ENCODE results near the gene CD36.

Gene CD36

GRCh38 chr7:80635533-80635932 is 2.9 kb upstream of the CD36 start:
- H3K56ac ChIP-seq (ENCODE audit: low read length), result no peak overlapping the region
- no CpG with 5 or more reads among the region's 1 CpG for WGBS (ENCODE audit: extremely low coverage, insufficient coverage, low lambda C conversion rate)

GRCh38 chr7:80635998-80636397 is 2.4 kb upstream of the CD36 start:
- H4K5ac ChIP-seq (ENCODE audit: low read length), result no peak overlapping the region
- no peaks in the 10 kb centered on the region for H3K79me1 ChIP-seq (ENCODE audit: low read length)
- H3K4me1 ChIP-seq (ENCODE audit: control insufficient read depth, low read depth, low read length), result no peaks in the 10 kb centered on the region
- no peak overlapping the region for H2AK5ac ChIP-seq (ENCODE audit: low read length)
- no peak overlapping the region for H3K56ac ChIP-seq (ENCODE audit: low read length)
- no peak for DNase-seq
- no peak overlapping the region for H3K9ac ChIP-seq (ENCODE audit: low read length)
- H2BK15ac ChIP-seq (replicated peaks; ENCODE audit: low read depth), result no peak overlapping the region
- H4K8ac ChIP-seq (ENCODE audit: low read depth, low read length), result no peak overlapping the region
- no peak overlapping the region for H3K23ac ChIP-seq (ENCODE audit: low read length)
- H3K4me3 ChIP-seq (ENCODE audit: low read length), result no peak overlapping the region
- no peak overlapping the region for H3K27ac ChIP-seq (ENCODE audit: low read depth, low read length)
- no CpG with 5 or more reads among the region's 2 CpGs for WGBS (ENCODE audit: extremely low coverage, insufficient coverage, low lambda C conversion rate)
- H3K4me2 ChIP-seq (ENCODE audit: low read length), result no peak overlapping the region
- H2BK5ac ChIP-seq (ENCODE audit: low read length), result no peak overlapping the region
- H2BK120ac ChIP-seq (ENCODE audit: low read depth, low read length), result no peak overlapping the region
- no peaks in the 10 kb centered on the region for H3K27me3 ChIP-seq (ENCODE audit: insufficient read depth, low read length, poor library complexity)
- H3K4ac ChIP-seq (ENCODE audit: low read depth, low read length), result no peak overlapping the region
- no peak overlapping the region for H3K18ac ChIP-seq (ENCODE audit: low read length)
- no peaks in the 10 kb centered on the region for H3K36me3 ChIP-seq (ENCODE audit: control insufficient read depth, insufficient read depth, low read length)
- no peaks in the 10 kb centered on the region for H3K79me2 ChIP-seq (ENCODE audit: control insufficient read depth, insufficient read depth, low read length)

More at GRCh38 chr7:80635533-80635932, 2.9 kb upstream of the CD36 start:
- Histone ChIP-seq H3K4me1 (ENCODE audit: control insufficient read depth, low read depth, low read length) (no peaks in the 10 kb centered on the region), H3K18ac (ENCODE audit: low read length) (no peak overlapping the region), H2BK5ac (ENCODE audit: low read length) (no peak overlapping the region), H4K5ac (ENCODE audit: low read length) (no peak overlapping the region), H2BK15ac (replicated peaks; ENCODE audit: low read depth) (no peak overlapping the region), H3K36me3 (ENCODE audit: control insufficient read depth, insufficient read depth, low read length) (no peaks in the 10 kb centered on the region), H2AK5ac (ENCODE audit: low read length) (no peak overlapping the region), H2BK120ac (ENCODE audit: low read depth, low read length) (no peak overlapping the region), H3K4me3 (ENCODE audit: low read length) (no peak overlapping the region), H3K79me1 (ENCODE audit: low read length) (no peaks in the 10 kb centered on the region), H4K8ac (ENCODE audit: low read depth, low read length) (no peak overlapping the region), H3K4me2 (ENCODE audit: low read length) (no peak overlapping the region), H3K27me3 (ENCODE audit: insufficient read depth, low read length, poor library complexity) (no peaks in the 10 kb centered on the region), H3K27ac (ENCODE audit: low read depth, low read length) (no peak overlapping the region), H3K23ac (ENCODE audit: low read length) (no peak overlapping the region), H3K79me2 (ENCODE audit: control insufficient read depth, insufficient read depth, low read length) (no peaks in the 10 kb centered on the region), H3K9ac (ENCODE audit: low read length) (no peak overlapping the region), H3K4ac (ENCODE audit: low read depth, low read length) (no peak overlapping the region)
- DNase-seq, result no peak

GRCh38 chr7:80636709-80637108 is 1.7 kb upstream of the CD36 start:
- Histone ChIP-seq H3K27ac (ENCODE audit: low read depth, low read length) (no peak overlapping the region), H3K27me3 (ENCODE audit: insufficient read depth, low read length, poor library complexity) (no peaks in the 10 kb centered on the region), H3K23ac (ENCODE audit: low read length) (no peak overlapping the region), H4K5ac (ENCODE audit: low read length) (no peak overlapping the region), H3K79me2 (ENCODE audit: control insufficient read depth, insufficient read depth, low read length) (no peaks in the 10 kb centered on the region), H3K9ac (ENCODE audit: low read length) (no peak overlapping the region), H3K4ac (ENCODE audit: low read depth, low read length) (no peak overlapping the region), H3K18ac (ENCODE audit: low read length) (no peak overlapping the region), H4K8ac (ENCODE audit: low read depth, low read length) (no peak overlapping the region), H2BK5ac (ENCODE audit: low read length) (no peak overlapping the region), H3K4me1 (ENCODE audit: control insufficient read depth, low read depth, low read length) (no peaks in the 10 kb centered on the region), H3K56ac (ENCODE audit: low read length) (no peak overlapping the region), H2AK5ac (ENCODE audit: low read length) (no peak overlapping the region), H2BK15ac (replicated peaks; ENCODE audit: low read depth) (no peak overlapping the region), H3K79me1 (ENCODE audit: low read length) (no peaks in the 10 kb centered on the region), H2BK120ac (ENCODE audit: low read depth, low read length) (no peak overlapping the region), H3K4me3 (ENCODE audit: low read length) (no peak overlapping the region), H3K4me2 (ENCODE audit: low read length) (no peak overlapping the region), H3K36me3 (ENCODE audit: control insufficient read depth, insufficient read depth, low read length) (no peaks in the 10 kb centered on the region)
- no peak for DNase-seq
- no CpG with 5 or more reads among the region's 1 CpG for WGBS (ENCODE audit: extremely low coverage, insufficient coverage, low lambda C conversion rate)

GRCh38 chr7:80637454-80637853 is 988 bp upstream of the CD36 start:
- Histone ChIP-seq H3K4me3 (ENCODE audit: low read length) (no peak overlapping the region), H4K5ac (ENCODE audit: low read length) (no peak overlapping the region), H2BK5ac (ENCODE audit: low read length) (no peak overlapping the region), H2BK15ac (replicated peaks; ENCODE audit: low read depth) (no peak overlapping the region), H3K27ac (ENCODE audit: low read depth, low read length) (no peak overlapping the region), H3K4me2 (ENCODE audit: low read length) (no peak overlapping the region), H4K8ac (ENCODE audit: low read depth, low read length) (no peak overlapping the region), H3K18ac (ENCODE audit: low read length) (no peak overlapping the region), H3K79me2 (ENCODE audit: control insufficient read depth, insufficient read depth, low read length) (no peaks in the 10 kb centered on the region), H3K9ac (ENCODE audit: low read length) (no peak overlapping the region), H3K4ac (ENCODE audit: low read depth, low read length) (no peak overlapping the region), H3K27me3 (ENCODE audit: insufficient read depth, low read length, poor library complexity) (no peaks in the 10 kb centered on the region), H2BK120ac (ENCODE audit: low read depth, low read length) (no peak overlapping the region), H3K56ac (ENCODE audit: low read length) (no peak overlapping the region), H3K36me3 (ENCODE audit: control insufficient read depth, insufficient read depth, low read length) (no peaks in the 10 kb centered on the region), H2AK5ac (ENCODE audit: low read length) (no peak overlapping the region), H3K79me1 (ENCODE audit: low read length) (no peaks in the 10 kb centered on the region), H3K4me1 (ENCODE audit: control insufficient read depth, low read depth, low read length) (no peaks in the 10 kb centered on the region), H3K23ac (ENCODE audit: low read length) (no peak overlapping the region)
- no peak for DNase-seq
- no CpG with 5 or more reads among the region's 2 CpGs for WGBS (ENCODE audit: extremely low coverage, insufficient coverage, low lambda C conversion rate)

GRCh38 chr7:80639011-80639410 is 569 bp downstream of the CD36 start:
- H2BK15ac ChIP-seq (replicated peaks; ENCODE audit: low read depth), result no peak overlapping the region
- H3K27me3 ChIP-seq (ENCODE audit: insufficient read depth, low read length, poor library complexity), result no peaks in the 10 kb centered on the region
- no peaks in the 10 kb centered on the region for H3K4me1 ChIP-seq (ENCODE audit: control insufficient read depth, low read depth, low read length)
- no peaks in the 10 kb centered on the region for H3K36me3 ChIP-seq (ENCODE audit: control insufficient read depth, insufficient read depth, low read length)
- no peak for DNase-seq
- H2AK5ac ChIP-seq (ENCODE audit: low read length), result no peak overlapping the region
- H3K9ac ChIP-seq (ENCODE audit: low read length), result no peak overlapping the region
- no peak overlapping the region for H4K8ac ChIP-seq (ENCODE audit: low read depth, low read length)
- no peak overlapping the region for H3K18ac ChIP-seq (ENCODE audit: low read length)
- no peak overlapping the region for H3K4me3 ChIP-seq (ENCODE audit: low read length)
- no peak overlapping the region for H3K56ac ChIP-seq (ENCODE audit: low read length)
- no peak overlapping the region for H3K23ac ChIP-seq (ENCODE audit: low read length)
- no peaks in the 10 kb centered on the region for H3K79me1 ChIP-seq (ENCODE audit: low read length)
- no peak overlapping the region for H3K4ac ChIP-seq (ENCODE audit: low read depth, low read length)
- H3K27ac ChIP-seq (ENCODE audit: low read depth, low read length), result no peak overlapping the region
- no peak overlapping the region for H2BK120ac ChIP-seq (ENCODE audit: low read depth, low read length)
- H3K79me2 ChIP-seq (ENCODE audit: control insufficient read depth, insufficient read depth, low read length), result no peaks in the 10 kb centered on the region
- no peak overlapping the region for H3K4me2 ChIP-seq (ENCODE audit: low read length)
- no peak overlapping the region for H2BK5ac ChIP-seq (ENCODE audit: low read length)
- no peak overlapping the region for H4K5ac ChIP-seq (ENCODE audit: low read length)

- H4K5ac ChIP-seq (ENCODE audit: low read length), result no peak overlapping the region
- H3K4me3 ChIP-seq (ENCODE audit: low read length), result no peak overlapping the region
- H3K79me2 ChIP-seq (ENCODE audit: control insufficient read depth, insufficient read depth, low read length), result no peaks in the 10 kb centered on the region
- H3K4me2 ChIP-seq (ENCODE audit: low read length), result no peak overlapping the region
- no peak overlapping the region for H2BK120ac ChIP-seq (ENCODE audit: low read depth, low read length)
- no peak overlapping the region for H3K9ac ChIP-seq (ENCODE audit: low read length)
- H3K23ac ChIP-seq (ENCODE audit: low read length), result no peak overlapping the region
- H2AK5ac ChIP-seq (ENCODE audit: low read length), result no peak overlapping the region
- no peak overlapping the region for H2BK15ac ChIP-seq (replicated peaks; ENCODE audit: low read depth)
- no peak overlapping the region for H2BK5ac ChIP-seq (ENCODE audit: low read length)
- WGBS (ENCODE audit: extremely low coverage, insufficient coverage, low lambda C conversion rate), result no CpG with 5 or more reads among the region's 1 CpG
- H3K27ac ChIP-seq (ENCODE audit: low read depth, low read length), result no peak overlapping the region
- no peaks in the 10 kb centered on the region for H3K4me1 ChIP-seq (ENCODE audit: control insufficient read depth, low read depth, low read length)
- no peak for DNase-seq
- no peaks in the 10 kb centered on the region for H3K36me3 ChIP-seq (ENCODE audit: control insufficient read depth, insufficient read depth, low read length)
- no peak overlapping the region for H3K56ac ChIP-seq (ENCODE audit: low read length)
- no peak overlapping the region for H3K4ac ChIP-seq (ENCODE audit: low read depth, low read length)
- no peak overlapping the region for H3K18ac ChIP-seq (ENCODE audit: low read length)
- no peaks in the 10 kb centered on the region for H3K79me1 ChIP-seq (ENCODE audit: low read length)
- no peak overlapping the region for H4K8ac ChIP-seq (ENCODE audit: low read depth, low read length)
- H3K27me3 ChIP-seq (ENCODE audit: insufficient read depth, low read length, poor library complexity), result no peaks in the 10 kb centered on the region
These were observed 2.4 kb downstream of the CD36 start for GRCh38 chr7:80640846-80641245.
